ENCODE measurements around the gene PCCA.

GRCh38 chr13:100512422-100512821 is 423.5 kb downstream of the PCCA start:
- TF ChIP-seq CTCF (IDR thresholded peaks at IDR 0.05) (no peak), POLR2A (IDR thresholded peaks at IDR 0.05) (no peak)
